Liver (tissue), 3 donors: ENCODE data around the gene BRICD5.

Experiments
- CTCF ChIP-seq: fragments of 150-350 bp; IDR thresholded peaks from 2 replicates; pipeline ENCODE4 v1.5.1; 2017; ENCODE audit warnings: improper control_type of control experiment, low read depth, low read length; ENCODE audit not compliant: missing input control
- FOXA1 ChIP-seq: IDR thresholded peaks from 2 replicates; pipeline ENCODE4 v1.6.1; 2016; ENCODE audit warnings: antibody characterized with exemption
- FOXA2 ChIP-seq: IDR thresholded peaks from 2 replicates; pipeline ENCODE4 v1.6.1; 2016; ENCODE audit warnings: antibody characterized with exemption
- GABPA ChIP-seq, 2 donors: IDR thresholded peaks in 1 of 2; conservative IDR thresholded peaks in 1 of 2; 2 replicates each; pipeline ENCODE4 v1.6.1; 2016; ENCODE audit warnings: antibody characterized with exemption in 2 of 2, mild to moderate bottlenecking in 1 of 2, moderate library complexity in 1 of 2
- HNF4G ChIP-seq: IDR thresholded peaks from 2 replicates; pipeline ENCODE4 v1.6.1; 2016; ENCODE audit warnings: antibody characterized with exemption
- JUND ChIP-seq, 2 donors: IDR thresholded peaks; 2 replicates each; pipeline ENCODE4 v1.6.1; 2016; ENCODE audit warnings: antibody characterized with exemption in 2 of 2
- NR2F2 ChIP-seq: IDR thresholded peaks from 2 replicates; pipeline ENCODE4 v1.6.1; 2016; ENCODE audit warnings: antibody characterized with exemption
- RAD21 ChIP-seq, 2 donors: IDR thresholded peaks; 2 replicates each; pipeline ENCODE4 v1.6.1; 2016; ENCODE audit warnings: antibody characterized with exemption in 2 of 2, mild to moderate bottlenecking in 2 of 2
- SP1 ChIP-seq: IDR thresholded peaks from 2 replicates; pipeline ENCODE4 v1.6.1; 2018; ENCODE audit warnings: antibody characterized with exemption, mild to moderate bottlenecking
- TAF1 ChIP-seq: conservative IDR thresholded peaks from 2 replicates; pipeline ENCODE4 v1.6.1; 2016; ENCODE audit warnings: antibody characterized with exemption, mild to moderate bottlenecking
- TF ChIP-seq, protein P1 (sequence below): IDR thresholded peaks from 2 replicates; pipeline ENCODE4 v1.6.1; 2016; ENCODE audit warnings: antibody characterized with exemption, mild to moderate bottlenecking
- donor health status: healthy.
- donor health status: healthy.

DNA sequence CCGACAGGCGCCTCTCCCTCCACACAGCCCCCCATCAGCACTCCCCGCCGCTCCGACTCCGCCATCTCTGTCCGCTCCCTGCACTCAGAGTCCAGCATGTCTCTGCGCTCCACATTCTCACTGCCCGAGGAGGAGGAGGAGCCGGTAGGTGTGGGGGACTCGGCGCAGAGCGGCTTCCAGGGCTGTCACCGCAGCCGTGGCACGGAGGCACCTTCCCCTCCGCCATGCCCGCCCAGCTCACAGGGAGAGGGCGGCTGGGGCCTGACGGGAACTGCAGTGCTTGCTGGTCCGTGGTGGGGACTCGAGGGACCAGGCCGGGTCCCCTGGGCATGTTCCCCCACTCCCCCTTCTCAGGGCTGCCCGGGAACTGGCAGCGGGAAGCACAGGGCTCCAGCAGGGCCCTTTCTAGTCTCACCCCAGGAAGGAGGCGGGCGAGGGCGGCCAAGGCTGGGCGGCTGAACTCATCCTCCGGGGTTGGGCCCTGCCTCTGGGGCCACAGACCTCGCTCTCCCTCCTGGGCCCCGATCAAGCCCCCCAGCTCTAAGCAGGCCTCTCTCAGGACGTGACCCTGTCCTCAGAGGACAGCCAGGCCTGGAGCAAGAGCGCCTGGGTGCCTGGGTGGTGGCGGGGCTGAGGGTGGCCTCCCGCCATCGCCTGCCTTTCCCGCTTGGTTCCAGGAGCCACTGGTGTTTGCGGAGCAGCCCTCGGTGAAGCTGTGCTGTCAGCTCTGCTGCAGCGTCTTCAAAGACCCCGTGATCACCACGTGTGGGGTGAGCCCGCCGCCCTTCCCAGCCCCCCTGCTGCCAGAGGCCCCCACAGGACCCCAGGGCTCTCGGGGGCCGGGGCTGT, 39.9 kb downstream of the BRICD5 start:
- TF ChIP-seq CTCF (no peak), TAF1 (no peak), FOXA1 (no peak), GABPA (IDR thresholded peaks at IDR 0.05 in 1 of 2, conservative IDR thresholded peaks at IDR 0.05 in 1 of 2) (no peak), NR2F2 (no peak), FOXA2 (no peak), JUND (IDR thresholded peaks at IDR 0.05) (no peak), RAD21 (IDR thresholded peaks at IDR 0.05) (no peak), SP1 (no peak), HNF4G (no peak)
- TF ChIP-seq, protein P1, sequence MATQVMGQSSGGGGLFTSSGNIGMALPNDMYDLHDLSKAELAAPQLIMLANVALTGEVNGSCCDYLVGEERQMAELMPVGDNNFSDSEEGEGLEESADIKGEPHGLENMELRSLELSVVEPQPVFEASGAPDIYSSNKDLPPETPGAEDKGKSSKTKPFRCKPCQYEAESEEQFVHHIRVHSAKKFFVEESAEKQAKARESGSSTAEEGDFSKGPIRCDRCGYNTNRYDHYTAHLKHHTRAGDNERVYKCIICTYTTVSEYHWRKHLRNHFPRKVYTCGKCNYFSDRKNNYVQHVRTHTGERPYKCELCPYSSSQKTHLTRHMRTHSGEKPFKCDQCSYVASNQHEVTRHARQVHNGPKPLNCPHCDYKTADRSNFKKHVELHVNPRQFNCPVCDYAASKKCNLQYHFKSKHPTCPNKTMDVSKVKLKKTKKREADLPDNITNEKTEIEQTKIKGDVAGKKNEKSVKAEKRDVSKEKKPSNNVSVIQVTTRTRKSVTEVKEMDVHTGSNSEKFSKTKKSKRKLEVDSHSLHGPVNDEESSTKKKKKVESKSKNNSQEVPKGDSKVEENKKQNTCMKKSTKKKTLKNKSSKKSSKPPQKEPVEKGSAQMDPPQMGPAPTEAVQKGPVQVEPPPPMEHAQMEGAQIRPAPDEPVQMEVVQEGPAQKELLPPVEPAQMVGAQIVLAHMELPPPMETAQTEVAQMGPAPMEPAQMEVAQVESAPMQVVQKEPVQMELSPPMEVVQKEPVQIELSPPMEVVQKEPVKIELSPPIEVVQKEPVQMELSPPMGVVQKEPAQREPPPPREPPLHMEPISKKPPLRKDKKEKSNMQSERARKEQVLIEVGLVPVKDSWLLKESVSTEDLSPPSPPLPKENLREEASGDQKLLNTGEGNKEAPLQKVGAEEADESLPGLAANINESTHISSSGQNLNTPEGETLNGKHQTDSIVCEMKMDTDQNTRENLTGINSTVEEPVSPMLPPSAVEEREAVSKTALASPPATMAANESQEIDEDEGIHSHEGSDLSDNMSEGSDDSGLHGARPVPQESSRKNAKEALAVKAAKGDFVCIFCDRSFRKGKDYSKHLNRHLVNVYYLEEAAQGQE, result no peak
